H1 (cell line): ENCODE measurements around the gene CLPX. TPM values are rescaled to one million over a fixed set of nuclear protein-coding genes. Genes with fewer than 3 reads are reported as not detected.

ENCODE experiments used
- CTCF ChIA-PET: fragments of 300-600 bp; sonication (Branson Sonifier 250); formaldehyde crosslinking; loops from one replicate; lab custom pipeline; 2021; ENCODE audit not compliant: partially characterized antibody; lab: Charles Lee
- POLR2A ChIA-PET: fragments of 300-600 bp; sonication (Branson Sonifier 250); formaldehyde crosslinking; loops from one replicate; lab custom pipeline; 2021; ENCODE audit warnings: inconsistent platforms; ENCODE audit not compliant: partially characterized antibody; lab: Charles Lee
- DNase-seq, 2 experiments: peaks; one replicate each; pipeline versions ENCODE4 v3.0.0 to v3.0.0-alpha.2; 2010 to 2022; ENCODE audit warnings: low spot score in 2 of 2, low read depth in 1 of 2, mixed read lengths in 1 of 2
- FAIRE-seq: peaks from 2 replicates; lab custom pipeline; 2011; peaks lifted over from hg19 to GRCh38; lab: Jason Lieb, UNC
- H2AFZ ChIP-seq: 2 replicates; pipeline ENCODE4 v1.8.1; 2012; ENCODE audit warnings: low read length, inconsistent platforms
- H2AK5ac ChIP-seq: 2 replicates; pipeline ENCODE4 v1.6.1; 2013; ENCODE audit warnings: low read depth, low read length
- H2BK120ac ChIP-seq: replicated peaks from 2 replicates; pipeline ENCODE3; 2013; ENCODE audit warnings: low read depth, low read length, inconsistent platforms
- H2BK12ac ChIP-seq: 2 replicates; pipeline ENCODE4 v1.6.1; 2013; ENCODE audit warnings: low read depth, low read length
- H2BK15ac ChIP-seq: 2 replicates; pipeline ENCODE4 v1.6.1; 2013; ENCODE audit warnings: low read length
- H2BK20ac ChIP-seq: 2 replicates; pipeline ENCODE4 v1.6.1; 2013; ENCODE audit warnings: low read length
- H2BK5ac ChIP-seq: 2 replicates; pipeline ENCODE4 v1.6.1; 2013; ENCODE audit warnings: low read depth, low read length
- H3K14ac ChIP-seq: 2 replicates; pipeline ENCODE4 v1.6.1; 2013; ENCODE audit warnings: inconsistent platforms; ENCODE audit not compliant: insufficient read length
- H3K18ac ChIP-seq: 2 replicates; pipeline ENCODE4 v1.6.1; 2013; ENCODE audit warnings: low read length; ENCODE audit errors: extremely low read depth
- H3K23ac ChIP-seq: 2 replicates; pipeline ENCODE4 v1.6.1; 2013; ENCODE audit warnings: inconsistent platforms; ENCODE audit not compliant: insufficient read length
- H3K23me2 ChIP-seq: 2 replicates; pipeline ENCODE4 v1.6.1; 2013; ENCODE audit warnings: low read depth, low read length
- H3K27ac ChIP-seq: 2 replicates; pipeline ENCODE4 v1.6.1; 2011; ENCODE audit warnings: low read depth, low read length, inconsistent platforms
- H3K27me3 ChIP-seq, 4 experiments: replicated peaks in 1 of 4; 1 replicate in 1 of 4; 2 replicates in 3 of 4; pipeline versions ENCODE4 v1.6.1 to v1.8.1; 2011 to 2013; ENCODE audit warnings: low read length in 3 of 4, mild to moderate bottlenecking in 3 of 4, inconsistent platforms in 2 of 4, mixed read lengths in 2 of 4, moderate library complexity in 1 of 4; ENCODE audit not compliant: control insufficient read depth in 3 of 4, insufficient read depth in 3 of 4; ENCODE audit errors: extremely low read depth in 1 of 4
- H3K36me3 ChIP-seq, 4 experiments: 2 replicates each; pipeline versions ENCODE4 v1.6.1 to v1.8.1; 2011 to 2013; ENCODE audit warnings: mild to moderate bottlenecking in 4 of 4, low read length in 3 of 4, moderate library complexity in 2 of 4, control low read depth in 1 of 4, inconsistent platforms in 1 of 4; ENCODE audit not compliant: insufficient read depth in 4 of 4, control insufficient read depth in 2 of 4
- H3K4ac ChIP-seq: replicated peaks from 2 replicates; pipeline ENCODE3; 2013; ENCODE audit warnings: low read length, low read depth, mixed read lengths, inconsistent platforms; ENCODE audit not compliant: insufficient read length
- H3K4me1 ChIP-seq, 4 experiments: replicated peaks in 1 of 4; 1 replicate in 1 of 4; 2 replicates in 3 of 4; pipeline versions ENCODE4 v1.6.1 to v1.8.1; 2011 to 2013; ENCODE audit warnings: low read length in 3 of 4, inconsistent platforms in 2 of 4, mixed read lengths in 1 of 4; ENCODE audit not compliant: insufficient read depth in 4 of 4, control insufficient read depth in 3 of 4
- H3K4me2 ChIP-seq, 2 experiments: 2 replicates each; pipeline versions ENCODE4 v1.6.1 to v1.8.1; 2011 to 2013; ENCODE audit warnings: low read depth in 2 of 2, low read length in 2 of 2, control low read depth in 1 of 2, inconsistent platforms in 1 of 2, mild to moderate bottlenecking in 1 of 2; ENCODE audit not compliant: insufficient read depth in 1 of 2
- H3K4me3 ChIP-seq, 4 experiments: fragments of 200-600, 300-600 bp in 1 of 4; sonication (generic), shearing (Covaris generic), sonication (Bioruptor Twin) in 1 of 4; 2 replicates each; pipeline versions ENCODE4 v1.5.1 to v1.8.1; 2011 to 2016; ENCODE audit warnings: low read length in 4 of 4, low read depth in 3 of 4, control low read depth in 2 of 4, inconsistent platforms in 2 of 4, mild to moderate bottlenecking in 2 of 4, mixed read lengths in 1 of 4, moderate library complexity in 1 of 4; ENCODE audit not compliant: insufficient read depth in 2 of 4; ENCODE audit errors: extremely low read depth in 1 of 4
- H3K56ac ChIP-seq: replicated peaks from 2 replicates; pipeline ENCODE3; 2013; ENCODE audit warnings: low read depth, mild to moderate bottlenecking, mixed read lengths, low read length, inconsistent platforms; ENCODE audit not compliant: insufficient read length
- H3K79me1 ChIP-seq: 2 replicates; pipeline ENCODE4 v1.6.1; 2013; ENCODE audit warnings: low read depth, low read length, control low read depth
- H3K79me2 ChIP-seq, 2 experiments: 2 replicates each; pipeline versions ENCODE4 v1.6.1 to v1.8.1; 2012 to 2013; ENCODE audit warnings: low read length in 2 of 2, mild to moderate bottlenecking in 2 of 2, inconsistent platforms in 1 of 2; ENCODE audit not compliant: insufficient read depth in 2 of 2, control insufficient read depth in 1 of 2
- H3K9ac ChIP-seq, 4 experiments: replicated peaks in 1 of 4; 1 replicate in 1 of 4; 2 replicates in 3 of 4; pipeline versions ENCODE4 v1.6.1 to v1.8.1; 2011 to 2013; ENCODE audit warnings: low read depth in 3 of 4, low read length in 3 of 4, control low read depth in 2 of 4, mild to moderate bottlenecking in 2 of 4, moderate library complexity in 2 of 4, inconsistent platforms in 1 of 4; ENCODE audit errors: extremely low read depth in 1 of 4
- H3K9me3 ChIP-seq, 2 experiments: 2 replicates each; pipeline versions ENCODE4 v1.6.1 to v1.8.1; 2012 to 2013; ENCODE audit warnings: mild to moderate bottlenecking in 2 of 2, moderate library complexity in 2 of 2, control low read depth in 1 of 2, inconsistent platforms in 1 of 2, low read depth in 1 of 2, low read length in 1 of 2, mixed read lengths in 1 of 2; ENCODE audit not compliant: insufficient read depth in 2 of 2
- H4K20me1 ChIP-seq, 2 experiments: replicated peaks in 1 of 2; 2 replicates each; pipeline versions ENCODE3 to v1.8.1; 2011 to 2013; ENCODE audit warnings: inconsistent platforms in 2 of 2, low read length in 2 of 2, mild to moderate bottlenecking in 1 of 2; ENCODE audit not compliant: insufficient read depth in 2 of 2, control insufficient read depth in 1 of 2
- H4K5ac ChIP-seq: 2 replicates; pipeline ENCODE4 v1.6.1; 2013; ENCODE audit warnings: low read length, low read depth, mixed read lengths, inconsistent platforms; ENCODE audit not compliant: insufficient read length
- H4K8ac ChIP-seq: 2 replicates; pipeline ENCODE4 v1.8.0; 2013; ENCODE audit warnings: mild to moderate bottlenecking, moderate library complexity, low read length, inconsistent platforms; ENCODE audit not compliant: insufficient read depth; ENCODE audit errors: extremely low read depth
- H4K91ac ChIP-seq: replicated peaks from 2 replicates; pipeline ENCODE3; 2013; ENCODE audit warnings: low read length, mixed read lengths, inconsistent platforms; ENCODE audit not compliant: insufficient read length
- CREB1 ChIP-seq: IDR thresholded peaks from 2 replicates; pipeline ENCODE4 v1.6.1; 2012; ENCODE audit warnings: inconsistent platforms
- KDM4A ChIP-seq: IDR thresholded peaks from one replicate; pipeline ENCODE4 v1.7.1; 2012; ENCODE audit warnings: low read depth, mild to moderate bottlenecking, moderate library complexity, low read length, inconsistent platforms; ENCODE audit not compliant: severe bottlenecking
- NRF1 ChIP-seq: IDR thresholded peaks from 2 replicates; pipeline ENCODE4 v1.6.1; 2011; ENCODE audit warnings: mild to moderate bottlenecking, low read depth, low read length, improper control_type of control experiment
- RFX5 ChIP-seq: IDR thresholded peaks from 2 replicates; pipeline ENCODE4 v1.6.1; 2011; ENCODE audit warnings: low read depth, low read length, improper control_type of control experiment, borderline replicate concordance
- RNF2 ChIP-seq: fragments of 200-900, 300-1000 bp; sonication (generic); IDR thresholded peaks from 2 replicates; pipeline ENCODE4 v1.7.1; 2016; ENCODE audit warnings: borderline replicate concordance, low read depth, mild to moderate bottlenecking, antibody characterized with exemption, low read length; ENCODE audit not compliant: poor library complexity, severe bottlenecking; ENCODE audit errors: missing control alignments
- SIN3A ChIP-seq, 2 experiments: IDR thresholded peaks in 1 of 2; conservative IDR thresholded peaks in 1 of 2; 2 replicates each; pipeline ENCODE4 v1.6.1; 2011 to 2012; ENCODE audit warnings: low read length in 2 of 2, improper control_type of control experiment in 1 of 2, low read depth in 1 of 2, mild to moderate bottlenecking in 1 of 2
- SP4 ChIP-seq: IDR thresholded peaks from 2 replicates; pipeline ENCODE4 v1.6.1; 2012; ENCODE audit warnings: low read length, inconsistent platforms
- TAF1 ChIP-seq: IDR thresholded peaks from 2 replicates; pipeline ENCODE4 v1.6.1; 2011; ENCODE audit warnings: mild to moderate bottlenecking, low read depth, low read length
- TBP ChIP-seq: IDR thresholded peaks from 2 replicates; pipeline ENCODE4 v1.6.1; 2011; ENCODE audit warnings: low read depth, low read length, improper control_type of control experiment
- ZNF274 ChIP-seq: IDR thresholded peaks from 2 replicates; pipeline ENCODE4 v1.7.0; 2012; ENCODE audit warnings: low read length, borderline replicate concordance; ENCODE audit errors: extremely low read depth
- WGBS, 2 experiments: shearing (Covaris generic) in 1 of 2; methylation state at CpG; one replicate each; pipeline versions ENCODE4 v1.1.6 to v1.1.7; 2013 to 2015; ENCODE audit warnings: low lambda C conversion rate in 2 of 2, mixed read lengths in 2 of 2, inconsistent platforms in 1 of 2, low coverage in 1 of 2, missing lambda C conversion rate in 1 of 2; ENCODE audit not compliant: insufficient replicate concordance in 2 of 2, insufficient coverage in 1 of 2, insufficient read length in 1 of 2; ENCODE audit errors: extremely low coverage in 1 of 2, missing lambda C conversion rate in 1 of 2; 5-methylcytosine and 5-hydroxymethylcytosine counted together
- polyA plus RNA-seq, 7 experiments: library from polyadenylated mRNA; depleted of rRNA in 3 of 7; stranded (reverse) in 5 of 7; unstranded in 2 of 7; fragments of >200 nt in 5 of 7; fragments of 200-250 nt in 2 of 7; gene quantifications; 1 replicate in 5 of 7; 2 replicates in 1 of 7; 4 replicates in 1 of 7; pipeline versions ENCODE4 v1.2.1 to v1.2.3, GENCODE V29; 2011 to 2013; ENCODE audit warnings: missing spikeins in 2 of 7, mixed read lengths in 2 of 7
- total RNA-seq: library from RNA; stranded (reverse); fragmentation: NEBNext Ultra II Directional; extraction: Animal tissue kit (Norgen Biotek cat#: 25700); gene quantifications from 2 replicates; pipeline ENCODE4 v1.2.1, GENCODE V29; 2021
- TF ChIP-seq, protein P1 (sequence below): IDR thresholded peaks from 2 replicates; pipeline ENCODE4 v1.6.1; 2012; ENCODE audit warnings: inconsistent platforms

The CLPX gene
- total and polyA plus RNA-seq, 2 of the 8 experiments (the other 6 are each of a cell fraction or from before 2014, with no cell fraction given): 10.5 to 53.6 TPM

DNA sequence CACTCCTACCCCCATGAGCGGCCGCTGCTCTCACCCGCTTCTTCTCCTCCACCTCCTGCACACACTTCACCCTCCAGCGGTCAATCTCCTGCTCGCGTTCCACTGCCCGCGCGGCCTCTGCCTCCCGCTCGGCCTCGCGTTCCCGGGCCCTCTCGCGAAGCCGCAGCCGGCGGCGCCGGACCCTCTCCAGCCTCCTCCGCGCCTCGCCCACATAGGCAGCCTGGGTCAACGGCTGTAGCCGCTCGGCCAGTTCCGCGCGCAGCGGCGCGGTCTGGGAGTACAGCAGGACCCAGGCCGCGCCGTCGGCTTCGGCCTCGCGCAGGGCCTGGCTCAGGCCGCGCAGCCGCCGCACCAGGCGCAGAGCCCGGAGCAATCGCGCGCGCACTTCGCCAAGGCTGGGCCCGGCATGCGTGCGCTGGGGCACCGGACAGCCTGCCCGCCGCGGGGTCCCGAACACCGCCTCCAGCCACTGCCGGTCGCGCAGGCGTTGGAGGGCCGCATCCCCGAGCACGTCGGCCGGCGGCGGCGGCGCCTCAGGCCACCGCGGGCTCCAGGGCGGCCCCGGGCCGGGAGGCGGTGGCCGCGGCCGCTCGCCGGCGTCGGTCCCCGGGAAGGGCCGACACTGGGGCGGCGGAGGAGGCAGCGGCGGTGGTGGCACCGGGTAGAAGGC lies 52.1 kb downstream of the CLPX start:
- H3K4ac ChIP-seq: no peak overlapping the region
- TF ChIP-seq TBP (peak; percentile 28; the same call in 1 of the 2 replicates), NRF1 (0 out of 2 replicates have a peak, but pooled peaks have one; percentile 17), SIN3A (conservative IDR thresholded peaks at IDR 0.05 in 1 of 2, IDR thresholded peaks at IDR 0.05 in 1 of 2; ENCODE audit: low read depth in 1 of 2, low read length in 2 of 2) (peak in 1 of 2 experiments; percentile 55; a peak in 2 of 4 replicates), KDM4A (peak; percentile 80), ZNF274 (no peak), CREB1 (no peak), RNF2 (no peak), TAF1 (0 out of 2 replicates have a peak, but pooled peaks have one; percentile 14), RFX5 (no peak), SP4 (no peak)
- TF ChIP-seq, protein P1, sequence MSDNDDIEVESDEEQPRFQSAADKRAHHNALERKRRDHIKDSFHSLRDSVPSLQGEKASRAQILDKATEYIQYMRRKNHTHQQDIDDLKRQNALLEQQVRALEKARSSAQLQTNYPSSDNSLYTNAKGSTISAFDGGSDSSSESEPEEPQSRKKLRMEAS: peak; percentile 76; the same call in 1 of the 2 replicates

More for the DNA sequence above, 52.1 kb downstream of the CLPX start:
- H4K5ac ChIP-seq: no peak overlapping the region
- peak overlapping the region; percentile 75 for H2AFZ ChIP-seq
- no peak overlapping the region for H4K91ac ChIP-seq
- H3K23me2 ChIP-seq: peaks cover 9% of the 10 kb centered on the region
- H4K20me1 ChIP-seq: peaks cover 2 to 3% of the 10 kb centered on the region in 2 experiments
- DNase-seq (peak in 1 of 2 experiments; percentile 77), FAIRE-seq (no peak)
- peaks cover 0 to 3% of the 10 kb centered on the region in 2 experiments; a peak in 1 of 4 replicates for H3K79me2 ChIP-seq
- no peak overlapping the region for H2AK5ac ChIP-seq
- no peak overlapping the region for H2BK5ac ChIP-seq
- no peak overlapping the region for H2BK15ac ChIP-seq
- WGBS, 2 experiments: 2% methylated on average over 59 of the region's 93 CpGs; no CpG with 5 or more reads in 1 of the 2 experiments
- CTCF ChIA-PET: interaction anchor here (0.6 to 1.0 kb wide), 2 partner anchors 12 to 86 kb away, joined by 3 read pairs; no protein-coding TSS in a partner anchor
- no peak overlapping the region for H2BK120ac ChIP-seq
- H3K36me3 ChIP-seq: peaks cover 2 to 12% (median 8%) of the 10 kb centered on the region in 4 experiments; a peak in 4 of 8 replicates
- no peaks in the 10 kb centered on the region for H3K27me3 ChIP-seq
- peak overlapping the region; percentile 82 for H4K8ac ChIP-seq
- peak overlapping the region; percentile 14; the same call in 1 of the 2 replicates for H3K27ac ChIP-seq
- H3K4me2 ChIP-seq: peak overlapping the region; percentile 64 to 86
- no peak overlapping the region for H3K56ac ChIP-seq
- POLR2A ChIA-PET: interaction anchor here (0.7 to 1.2 kb wide), 2 partner anchors 11 to 19 kb away, joined by 3 read pairs; no protein-coding TSS in a partner anchor
- H3K4me1 ChIP-seq: peaks cover 2 to 6% (median 3%) of the 10 kb centered on the region in 4 experiments; a peak in 4 of 7 replicates
- no peak overlapping the region for H3K18ac ChIP-seq
- H3K23ac ChIP-seq: no peak overlapping the region
- H3K79me1 ChIP-seq: no peaks in the 10 kb centered on the region
- H2BK12ac ChIP-seq: peak overlapping the region; percentile 50; the same call in 1 of the 2 replicates
- H3K9ac ChIP-seq: peak overlapping the region; percentile 70 to 80 (median 74)
- peak overlapping the region; percentile 71 to 77 (median 72) for H3K4me3 ChIP-seq
- H3K9me3 ChIP-seq: peaks cover 10 to 15% of the 10 kb centered on the region in 2 experiments; a peak in 3 of 4 replicates
- no peak overlapping the region for H2BK20ac ChIP-seq
- H3K14ac ChIP-seq: no peak overlapping the region
